ENCODE results near the gene COL8A2. TPM values are rescaled to one million over a fixed set of nuclear protein-coding genes. Genes with fewer than 3 reads are reported as not detected.

Gene COL8A2
- polyA plus RNA-seq, 1 donor from 2014 or later: not detected

GRCh38 chr1:36148821-36149236 lies 23.8 kb upstream of the COL8A2 start:
- peak overlapping the region; percentile 79 for H3K4me2 ChIP-seq (ENCODE audit: low read length)
- no peaks in the 10 kb centered on the region for H3K9me3 ChIP-seq (ENCODE audit: low read length)
- peak overlapping the region; percentile 45 for H2AFZ ChIP-seq (ENCODE audit: low read depth, low read length)
- H3K4me3 ChIP-seq (ENCODE audit: low read length): peak overlapping the region; percentile 83
- no peaks in the 10 kb centered on the region for H4K20me1 ChIP-seq (ENCODE audit: insufficient read depth)
- H3F3A ChIP-seq (ENCODE audit: insufficient read depth, low read length, poor library complexity, severe bottlenecking): no peaks in the 10 kb centered on the region
- no peaks in the 10 kb centered on the region for H3K9me2 ChIP-seq (ENCODE audit: insufficient read depth, low read length)
- H3K36me3 ChIP-seq (ENCODE audit: insufficient read depth, low read length): no peaks in the 10 kb centered on the region
- no peaks in the 10 kb centered on the region for H3K27me3 ChIP-seq (ENCODE audit: insufficient read depth, low read depth, low read length)
- peaks cover 9% of the 10 kb centered on the region for H3K79me2 ChIP-seq (replicated peaks; ENCODE audit: insufficient read depth, low read length)
- peak overlapping the region; percentile 67 for H3K27ac ChIP-seq (ENCODE audit: low read length)
- TF ChIP-seq MXI1 (conservative IDR thresholded peaks at IDR 0.05; ENCODE audit: poor library complexity, severe bottlenecking) (no peak), CTCF (IDR thresholded peaks at IDR 0.05; ENCODE audit: poor library complexity, severe bottlenecking) (no peak), REST (IDR thresholded peaks at IDR 0.05; ENCODE audit: borderline replicate concordance) (no peak), EZH2 (IDR thresholded peaks at IDR 0.05; ENCODE audit: borderline replicate concordance, insufficient read depth, low read length, poor library complexity, severe bottlenecking) (no peak), TAF1 (IDR thresholded peaks at IDR 0.05; ENCODE audit: low read depth) (no peak), SMC3 (conservative IDR thresholded peaks at IDR 0.05; ENCODE audit: poor library complexity) (no peak), EP300 (conservative IDR thresholded peaks at IDR 0.05; ENCODE audit: poor library complexity, severe bottlenecking) (no peak), RAD21 (conservative IDR thresholded peaks at IDR 0.05) (no peak)
- H3K9ac ChIP-seq (ENCODE audit: low read length): peak overlapping the region; percentile 71

GRCh38 chr1:36144413-36144812 lies 19.4 kb upstream of the COL8A2 start:
- no peaks in the 10 kb centered on the region for H3K36me3 ChIP-seq (ENCODE audit: insufficient read depth, low read length)
- H2AFZ ChIP-seq (ENCODE audit: low read depth, low read length): no peak overlapping the region
- no peaks in the 10 kb centered on the region for H4K20me1 ChIP-seq (ENCODE audit: insufficient read depth)
- no peaks in the 10 kb centered on the region for H3K9me2 ChIP-seq (ENCODE audit: insufficient read depth, low read length)
- no peak overlapping the region for H3K4me3 ChIP-seq (ENCODE audit: low read length)
- no peak overlapping the region for H3K4me2 ChIP-seq (ENCODE audit: low read length)
- H3K27me3 ChIP-seq (ENCODE audit: insufficient read depth, low read depth, low read length): no peaks in the 10 kb centered on the region
- H3K9me3 ChIP-seq (ENCODE audit: low read length): no peaks in the 10 kb centered on the region
- H3F3A ChIP-seq (ENCODE audit: insufficient read depth, low read length, poor library complexity, severe bottlenecking): no peaks in the 10 kb centered on the region
- H3K27ac ChIP-seq (ENCODE audit: low read length): no peak overlapping the region
- H3K79me2 ChIP-seq (replicated peaks; ENCODE audit: insufficient read depth, low read length): peaks cover 9% of the 10 kb centered on the region
- H3K9ac ChIP-seq (ENCODE audit: low read length): no peak overlapping the region
- TF ChIP-seq RAD21 (conservative IDR thresholded peaks at IDR 0.05): no peak
- no peak for TF ChIP-seq MXI1 (conservative IDR thresholded peaks at IDR 0.05; ENCODE audit: poor library complexity, severe bottlenecking)
- TF ChIP-seq POLR2AphosphoS5 (IDR thresholded peaks at IDR 0.05): no peak
- no peak for TF ChIP-seq REST (IDR thresholded peaks at IDR 0.05; ENCODE audit: borderline replicate concordance)
- TF ChIP-seq EP300 (conservative IDR thresholded peaks at IDR 0.05; ENCODE audit: poor library complexity, severe bottlenecking): no peak
- TF ChIP-seq EZH2 (IDR thresholded peaks at IDR 0.05; ENCODE audit: borderline replicate concordance, insufficient read depth, low read length, poor library complexity, severe bottlenecking): no peak
- no peak for TF ChIP-seq CTCF (IDR thresholded peaks at IDR 0.05; ENCODE audit: poor library complexity, severe bottlenecking)
- TF ChIP-seq SMC3 (conservative IDR thresholded peaks at IDR 0.05; ENCODE audit: poor library complexity): no peak
- TF ChIP-seq TAF1 (IDR thresholded peaks at IDR 0.05; ENCODE audit: low read depth): no peak

Measured in neural cell (in vitro differentiated cells).